HG03139 (cell line): ENCODE data around the gene CASP7.
"Not testable (repeated sequence)": the region's sequence is repeated elsewhere in the genome, so short reads cannot be mapped to it uniquely, and the experiment has no call there.

Source experiments
- ATAC-seq: cut with Tn5 transposase; IDR thresholded peaks from one replicate; pipeline ENCODE4 v1.9.1; 2021; ENCODE audit not compliant: unreplicated experiment

CASP7 gene

GRCh38 chr10:113752553-113752952, 72.8 kb downstream of the CASP7 start:
- no peak for ATAC-seq

DNA sequence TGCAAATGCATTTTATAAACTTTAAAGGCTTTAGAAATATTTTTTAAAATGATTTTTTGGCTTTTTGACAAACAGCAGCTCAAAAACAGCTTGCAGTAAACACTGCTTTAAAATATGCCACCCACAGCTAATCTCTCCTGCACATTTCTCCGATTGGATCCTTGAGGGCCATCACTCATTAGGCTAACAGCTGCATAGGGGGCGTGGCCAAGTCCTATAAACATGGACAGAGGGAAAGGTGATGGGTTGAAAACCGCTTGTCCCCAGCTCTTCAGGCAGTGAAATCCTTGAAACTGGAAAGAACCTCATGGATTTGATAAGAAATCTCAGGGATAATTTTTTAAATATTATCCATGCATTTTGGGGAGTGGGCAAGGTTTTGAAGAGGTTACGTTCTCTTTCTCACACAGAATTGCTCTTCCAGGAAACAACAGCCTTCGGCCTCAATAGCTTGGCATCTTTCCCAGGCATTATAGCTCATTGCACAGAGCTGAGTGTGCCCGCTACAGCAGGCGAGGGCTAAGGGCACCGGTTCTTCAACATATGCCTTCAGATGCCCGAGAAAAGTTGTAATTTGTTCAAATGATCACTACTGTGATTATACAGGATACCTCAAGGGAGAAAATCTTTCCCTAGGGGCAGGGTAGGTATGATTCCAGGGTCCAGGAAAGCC, 73.4 kb downstream of the CASP7 start:
- no peak for ATAC-seq

- no peak for ATAC-seq
Measured at GRCh38 chr10:113754125-113754524, 74.4 kb downstream of the CASP7 start.

DNA sequence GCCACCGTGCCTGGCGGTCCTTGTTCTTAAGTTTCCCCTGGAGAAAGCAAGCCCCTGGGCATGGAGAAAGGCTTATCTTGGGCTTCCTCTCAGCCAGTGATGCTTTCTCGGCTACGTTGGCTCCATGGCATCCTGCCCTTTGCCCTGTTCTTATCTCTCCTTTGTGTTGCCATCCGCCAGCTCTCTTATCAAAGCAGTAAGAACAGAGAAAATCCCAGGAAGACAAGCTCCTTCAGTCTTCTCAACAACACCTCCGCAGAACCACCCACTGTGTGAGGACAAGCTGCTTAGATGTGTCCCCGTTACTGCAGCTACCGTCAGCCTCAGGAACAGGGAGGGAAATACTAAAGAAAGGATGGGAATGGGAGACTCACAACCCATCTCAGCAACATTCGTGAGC, 75.1 kb downstream of the CASP7 start:
- no peak for ATAC-seq

- ATAC-seq, result no peak
Measured at GRCh38 chr10:113756940-113757543, 77.3 kb downstream of the CASP7 start.

DNA sequence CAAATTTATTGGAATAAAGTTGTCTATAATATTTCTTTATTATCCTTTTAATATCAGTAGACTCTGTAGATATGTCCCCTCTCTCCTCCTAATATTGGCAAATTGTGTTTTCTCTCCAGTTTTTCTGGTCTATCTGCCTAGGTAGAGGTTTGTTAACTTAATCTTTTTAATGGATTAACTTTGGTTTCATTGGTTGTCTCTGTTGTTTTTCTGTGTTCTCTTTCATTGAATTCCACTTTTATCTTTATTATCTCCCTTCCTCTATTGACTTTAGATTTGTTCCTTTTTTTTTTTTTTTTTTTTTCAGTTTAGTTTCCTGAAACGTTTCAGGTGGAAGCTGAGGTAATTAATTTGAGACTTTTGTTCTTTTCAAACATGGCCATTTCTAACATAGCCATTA, 82.4 kb downstream of the CASP7 start:
- no peak for ATAC-seq

GRCh38 chr10:113764582-113764981, 84.9 kb downstream of the CASP7 start:
- no peak for ATAC-seq

DNA sequence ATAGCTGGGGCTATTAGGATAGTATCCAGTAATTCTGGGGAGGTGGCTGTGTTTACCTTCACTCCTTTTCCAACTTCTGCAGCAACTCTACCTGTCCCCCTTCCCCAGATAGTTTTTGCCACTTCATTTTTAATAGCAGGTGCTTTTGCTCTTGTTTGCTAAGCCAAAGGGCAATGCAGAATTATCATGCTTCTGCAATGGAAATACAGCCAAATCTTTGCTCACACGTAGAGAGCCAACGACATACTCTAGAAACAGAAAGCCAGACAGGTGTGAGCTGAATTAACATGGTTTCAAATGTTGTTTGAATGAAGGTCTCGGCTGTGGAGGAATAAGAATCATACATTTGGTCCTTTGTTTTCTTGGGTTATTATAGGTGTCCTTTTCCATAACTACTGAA, 86.2 kb downstream of the CASP7 start:
- no peak for ATAC-seq

DNA sequence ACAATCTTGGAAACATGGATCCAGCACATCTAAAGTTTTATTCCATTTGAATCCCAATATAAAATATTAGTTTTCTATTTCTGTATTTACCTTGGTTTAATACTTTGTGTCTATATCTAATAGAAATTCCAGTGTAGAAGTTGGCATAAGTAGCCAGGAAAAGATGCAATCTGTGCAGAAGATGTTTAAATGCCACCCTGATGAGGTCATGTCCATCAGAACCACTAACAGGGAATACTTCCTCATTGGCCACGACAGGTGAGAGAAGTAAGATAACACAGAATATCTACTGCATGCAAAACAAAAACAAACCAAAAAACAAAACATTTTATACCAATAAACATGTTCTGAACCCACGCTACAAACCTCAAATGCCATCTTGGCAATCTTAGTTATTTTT, 87.5 kb downstream of the CASP7 start:
- ATAC-seq, result no peak

- no peak for ATAC-seq
Measured at GRCh38 chr10:113770346-113770745, 90.6 kb downstream of the CASP7 start.

DNA sequence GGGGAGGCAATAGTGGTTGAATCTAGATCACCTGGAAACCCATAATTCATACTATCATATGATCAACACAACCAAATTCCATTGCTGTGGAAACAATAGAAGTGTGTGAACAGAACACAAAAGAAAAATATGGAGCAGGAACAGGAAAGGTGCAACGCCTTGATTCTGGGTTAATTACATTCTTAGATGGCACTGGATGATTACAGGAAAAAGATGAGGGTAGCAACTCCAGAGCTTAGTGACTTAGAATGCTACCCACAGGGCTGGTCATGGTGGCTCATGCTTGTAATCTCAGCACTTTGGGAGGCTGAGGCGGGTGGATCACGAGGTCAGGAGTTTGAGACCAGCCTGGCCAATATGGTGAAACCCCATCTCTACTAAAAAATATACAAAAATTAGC, 91.4 kb downstream of the CASP7 start:
- not testable (repeated sequence) for ATAC-seq

DNA sequence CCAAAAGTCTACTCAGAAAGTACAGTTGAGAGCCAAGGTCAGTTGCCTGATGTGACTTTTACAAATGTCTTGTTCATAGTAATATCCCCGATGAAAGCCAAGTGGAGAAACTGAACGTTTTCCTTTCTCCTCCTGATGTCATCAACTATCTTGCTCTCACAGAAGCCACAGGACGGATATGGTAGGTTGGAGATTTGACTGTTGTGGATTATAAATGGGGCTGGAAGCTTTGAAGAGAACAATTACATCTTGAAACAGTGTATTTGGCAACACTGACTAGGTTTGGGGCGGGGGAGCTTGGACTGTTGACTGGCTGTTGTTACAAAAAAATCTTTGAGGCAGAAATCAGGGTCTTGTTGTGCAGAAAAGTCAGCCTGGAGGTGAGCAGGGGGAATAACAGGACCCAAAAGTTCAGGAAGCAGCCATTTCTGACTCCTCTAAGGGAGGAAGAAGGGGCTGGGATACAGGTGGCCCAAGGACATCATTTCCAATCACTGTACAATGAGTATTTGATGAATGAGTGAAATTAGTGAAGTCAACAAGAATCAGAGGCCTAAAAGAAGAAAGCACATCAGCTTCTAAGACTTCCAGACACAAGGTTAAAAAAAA, 96.1 kb downstream of the CASP7 start:
- ATAC-seq, result no peak

GRCh38 chr10:113776553-113776952, 96.8 kb downstream of the CASP7 start:
- no peak for ATAC-seq
